ENCODE results near the gene OR1K1. TPM values are rescaled to one million over a fixed set of nuclear protein-coding genes. Genes with fewer than 3 reads are reported as not detected.

OR1K1 gene
- total and polyA plus RNA-seq, 8 donors, result not detected

- DNase-seq, result no peak
- no peaks in the 10 kb centered on the region for H3K36me3 ChIP-seq
- no peaks in the 10 kb centered on the region for H3K9me3 ChIP-seq
- H3K27me3 ChIP-seq, result no peaks in the 10 kb centered on the region
- no peak overlapping the region for H3K4me3 ChIP-seq
- intact Hi-C loops (cut with DNase I; ENCODE audit: low total_unique reads), result no loop called here
- TF ChIP-seq CTCF (IDR thresholded peaks at IDR 0.05), result no peak
- no peak for TF ChIP-seq POLR2AphosphoS5 (IDR thresholded peaks at IDR 0.05)
- TF ChIP-seq EP300 (IDR thresholded peaks at IDR 0.05), result no peak
- TF ChIP-seq POLR2A (IDR thresholded peaks at IDR 0.05), result no peak
- no peak overlapping the region for H3K27ac ChIP-seq
- no peaks in the 10 kb centered on the region for H3K4me1 ChIP-seq
These were observed 14.7 kb upstream of the OR1K1 start for GRCh38 chr9:122785269-122785668.

- 75 to 94% (median 90%) methylated on average over 4 of the region's 4 CpGs for WGBS, 5 donors
- no peaks in the 10 kb centered on the region for H3K4me1 ChIP-seq
- H3K9me3 ChIP-seq, result no peaks in the 10 kb centered on the region
- no peak for DNase-seq
- intact Hi-C loops (cut with DNase I; ENCODE audit: low total_unique reads), result no loop called here
- no peaks in the 10 kb centered on the region for H3K27me3 ChIP-seq
- H3K27ac ChIP-seq, result no peak overlapping the region
- H3K36me3 ChIP-seq, result no peaks in the 10 kb centered on the region
- TF ChIP-seq POLR2AphosphoS5 (IDR thresholded peaks at IDR 0.05) (no peak), POLR2A (IDR thresholded peaks at IDR 0.05) (no peak), EP300 (IDR thresholded peaks at IDR 0.05) (no peak), CTCF (IDR thresholded peaks at IDR 0.05) (no peak)
- no peak overlapping the region for H3K4me3 ChIP-seq
These were observed 13.6 kb upstream of the OR1K1 start for GRCh38 chr9:122786338-122786737.

GRCh38 chr9:122788831-122789230 lies 11.1 kb upstream of the OR1K1 start, which contains the start of gene OR5C1:
Gene OR5C1 (plus strand): TSS chr9:122788933. CDS start chr9:122788933, 0 bp downstream.
- H3K27me3 ChIP-seq, result no peaks in the 10 kb centered on the region
- H3K4me1 ChIP-seq, result no peaks in the 10 kb centered on the region
- no peaks in the 10 kb centered on the region for H3K9me3 ChIP-seq
- no peak within 1 kb of the TSS for H3K4me3 ChIP-seq
- DNase-seq, result no peak
- 93 to 98% (median 94%) methylated on average over 12 of the region's 12 CpGs for WGBS, 5 donors
- no peak for TF ChIP-seq EP300 (IDR thresholded peaks at IDR 0.05)
- no peak for TF ChIP-seq POLR2A (IDR thresholded peaks at IDR 0.05)
- no peak for TF ChIP-seq CTCF (IDR thresholded peaks at IDR 0.05)
- no peak for TF ChIP-seq POLR2AphosphoS5 (IDR thresholded peaks at IDR 0.05)
- H3K36me3 ChIP-seq, result no peaks in the 10 kb centered on the region
- intact Hi-C loops (cut with DNase I; ENCODE audit: low total_unique reads), result no loop called here
- no peak within 1 kb of the TSS for H3K27ac ChIP-seq

- Histone ChIP-seq H3K36me3 (no peaks in the 10 kb centered on the region), H3K4me1 (no peaks in the 10 kb centered on the region), H3K27me3 (no peaks in the 10 kb centered on the region), H3K9me3 (no peaks in the 10 kb centered on the region), H3K27ac (no peak overlapping the region), H3K4me3 (no peak overlapping the region)
- 94 to 97% (median 95%) methylated on average over 24 to 28 of the region's 28 CpGs for WGBS, 5 donors
- intact Hi-C loops (cut with DNase I; ENCODE audit: low total_unique reads), result no loop called here
- no peak for DNase-seq
- no peak for TF ChIP-seq POLR2A (IDR thresholded peaks at IDR 0.05)
- TF ChIP-seq POLR2AphosphoS5 (IDR thresholded peaks at IDR 0.05), result no peak
- no peak for TF ChIP-seq CTCF (IDR thresholded peaks at IDR 0.05)
- TF ChIP-seq EP300 (IDR thresholded peaks at IDR 0.05), result no peak
These were observed 10.5 kb upstream of the OR1K1 start for GRCh38 chr9:122789256-122790046.
